HepG2 (cell line): Measurements from ENCODE around the gene SBK1. TPM values are rescaled to one million over a fixed set of nuclear protein-coding genes. Genes with fewer than 3 reads are reported as not detected.

Experiments
- ATAC-seq: fragments of 200-7000 bp; cut with Tn5 transposase; 3 replicates; pipeline ENCODE4 v1.9.1; 2020; ENCODE audit warnings: mild to moderate bottlenecking, moderate library complexity
- BruUV-seq: library from RNA; stranded (reverse); fragments of 400-500 nt; replicated peaks from 2 replicates; lab custom pipeline; 2021; lab: Mats Ljungman, UMichigan
- CTCF ChIA-PET: fragments of 300-600 bp; formaldehyde crosslinking; extraction: SDS; loops from one replicate; lab custom pipeline; 2021; ENCODE audit warnings: low total read pairs, inconsistent platforms, low intra/inter-chr PET ratio; lab: Yijun Ruan, JAX
- POLR2A ChIA-PET: fragments of 350-600 bp; sonication (Branson Sonifier 250); formaldehyde crosslinking; loops from one replicate; lab custom pipeline; 2020; ENCODE audit warnings: antibody characterized with exemption, inconsistent platforms; lab: Yijun Ruan, JAX
- DNase-seq: peaks from one replicate; pipeline ENCODE4 v3.0.0-alpha.2; 2015; ENCODE audit warnings: low spot score
- FAIRE-seq: peaks from 3 replicates; lab custom pipeline; 2011; peaks lifted over from hg19 to GRCh38; lab: Jason Lieb, UNC
- H2AFZ ChIP-seq: one replicate; pipeline ENCODE4 v1.6.1; 2011; ENCODE audit warnings: low read length, inconsistent platforms
- H3K27ac ChIP-seq: fragments of 300-600 bp; 3 replicates; pipeline ENCODE4 v1.8.0; 2011; ENCODE audit warnings: mixed run types, mild to moderate bottlenecking, mixed read lengths, low read length, inconsistent platforms; ENCODE audit not compliant: insufficient read depth; ENCODE audit errors: extremely low read length
- H3K27me3 ChIP-seq, 2 experiments: fragments of 200-600 bp in 1 of 2; 2 replicates in 1 of 2; 3 replicates in 1 of 2; pipeline versions ENCODE4 v1.6.0 to v1.8.0; 2011; ENCODE audit warnings: low read length in 2 of 2, mild to moderate bottlenecking in 2 of 2, moderate library complexity in 2 of 2, inconsistent platforms in 1 of 2; ENCODE audit not compliant: insufficient read depth in 2 of 2, control insufficient read depth in 1 of 2
- H3K36me3 ChIP-seq, 2 experiments: fragments of 200-600 bp in 1 of 2; replicated peaks in 1 of 2; 2 replicates in 1 of 2; 3 replicates in 1 of 2; pipeline versions ENCODE4 v1.5.1 to v1.8.0; 2011; ENCODE audit warnings: low read length in 2 of 2, inconsistent platforms in 1 of 2; ENCODE audit not compliant: insufficient read depth in 2 of 2, control insufficient read depth in 1 of 2
- H3K4me1 ChIP-seq: 2 replicates; pipeline ENCODE4 v1.5.1; 2012; ENCODE audit warnings: low read length, inconsistent platforms; ENCODE audit not compliant: insufficient read depth
- H3K4me2 ChIP-seq: 2 replicates; pipeline ENCODE4 v1.6.0; 2011; ENCODE audit warnings: low read depth, low read length, inconsistent platforms
- H3K4me3 ChIP-seq, 3 experiments: fragments of 200-600 bp in 1 of 3; sonication (generic), shearing (Covaris generic) in 1 of 3; replicated peaks in 1 of 3; 2 replicates each; pipeline ENCODE4 v1.5.1; 2011 to 2016; ENCODE audit warnings: low read length in 3 of 3, inconsistent platforms in 2 of 3, low read depth in 2 of 3, mild to moderate bottlenecking in 2 of 3, control low read depth in 1 of 3, mixed read lengths in 1 of 3; ENCODE audit not compliant: insufficient read depth in 1 of 3
- H3K79me2 ChIP-seq: one replicate; pipeline ENCODE4 v1.6.1; 2011; ENCODE audit warnings: low read length, inconsistent platforms; ENCODE audit not compliant: insufficient read depth
- H3K9ac ChIP-seq: 2 replicates; pipeline ENCODE4 v1.6.0; 2011; ENCODE audit warnings: mild to moderate bottlenecking, low read depth, low read length, inconsistent platforms; ENCODE audit not compliant: insufficient read depth
- H3K9me3 ChIP-seq: 2 replicates; pipeline ENCODE4 v1.5.1; 2012; ENCODE audit warnings: mild to moderate bottlenecking, low read length
- H4K20me1 ChIP-seq: 2 replicates; pipeline ENCODE4 v1.6.0; 2011; ENCODE audit warnings: inconsistent platforms, mild to moderate bottlenecking, low read length, moderate library complexity; ENCODE audit not compliant: insufficient read depth
- ERF ChIP-seq: IDR thresholded peaks from 2 replicates; pipeline ENCODE4 v1.6.1; 2018; ENCODE audit warnings: missing biosample characterization, missing genetic modification reagents
- GATAD1 ChIP-seq: IDR thresholded peaks from 2 replicates; pipeline ENCODE4 v1.6.1; 2016; ENCODE audit warnings: missing genetic modification reagents, missing compliant biosample characterization
- GLI4 ChIP-seq: sonication (generic); formaldehyde crosslinking; IDR thresholded peaks from 2 replicates; pipeline ENCODE4 v1.5.1; 2020; ENCODE audit warnings: missing genetic modification reagents, mild to moderate bottlenecking, moderate library complexity, borderline replicate concordance
- HNF4A ChIP-seq: sonication (generic); formaldehyde crosslinking; IDR thresholded peaks from 2 replicates; pipeline ENCODE4 v1.4.0; 2020; ENCODE audit warnings: missing genetic modification reagents
- HOXA3 ChIP-seq: sonication (generic); formaldehyde crosslinking; IDR thresholded peaks from 2 replicates; pipeline ENCODE4 v1.5.0; 2020; ENCODE audit warnings: missing genetic modification reagents
- KLF12 ChIP-seq: sonication (generic); formaldehyde crosslinking; IDR thresholded peaks from 2 replicates; pipeline ENCODE4 v1.4.0; 2020; ENCODE audit warnings: missing genetic modification reagents, borderline replicate concordance
- KMT2A ChIP-seq: sonication (generic); formaldehyde crosslinking; IDR thresholded peaks from 2 replicates; pipeline ENCODE4 v1.4.0; 2020; ENCODE audit warnings: missing genetic modification reagents
- NFATC3 ChIP-seq: sonication (generic); formaldehyde crosslinking; IDR thresholded peaks from 2 replicates; pipeline ENCODE4 v1.5.1; 2020; ENCODE audit warnings: mild to moderate bottlenecking, missing genetic modification reagents
- REXO4 ChIP-seq: sonication (generic); formaldehyde crosslinking; IDR thresholded peaks from 2 replicates; pipeline ENCODE4 v1.8.0; 2022; ENCODE audit warnings: missing genetic modification reagents, mild to moderate bottlenecking, borderline replicate concordance
- WGBS: methylation state at CpG from one replicate; pipeline ENCODE4 v1.1.6; 2017; ENCODE audit warnings: low lambda C conversion rate; 5-methylcytosine and 5-hydroxymethylcytosine counted together
- in situ Hi-C: cut with HindIII; loops from 2 replicates; pipeline ENCODE4 v1.10.0; 2017; ENCODE audit warnings: low pct_unique_long_range_greater_than_20kb; ENCODE audit not compliant: extremely low pct_ligation_motif_present
- intact Hi-C: fragments of 100-400 bp; cut with micrococcal nuclease; formaldehyde crosslinking; loops from one replicate; pipeline ENCODE4 v1.10.0; 2022; ENCODE audit not compliant: unreplicated experiment
- polyA plus RNA-seq, 8 experiments: library from polyadenylated mRNA; depleted of rRNA in 3 of 8; stranded (reverse) in 7 of 8; unstranded in 1 of 8; fragments of >200 nt; fragmentation: Illumina TruSeq in 4 of 8; extraction: Trizol in 4 of 8; gene quantifications; 2 replicates each; pipeline versions ENCODE4 v1.2.1 to v1.2.3, GENCODE V29; 2011 to 2016; ENCODE audit warnings: low read depth in 4 of 8, missing spikeins in 1 of 8, mixed read lengths in 1 of 8; ENCODE audit not compliant: insufficient read depth in 1 of 8
- total RNA-seq, 5 experiments: library from RNA; depleted of rRNA; stranded (reverse); fragments of >200 nt; fragmentation: Illumina TruSeq; extraction: Trizol; gene quantifications; 2 replicates each; pipeline ENCODE4 v1.2.3, GENCODE V29; 2016; ENCODE audit warnings: low read depth in 1 of 5
- TF ChIP-seq, protein P1 (sequence below): sonication (generic); formaldehyde crosslinking; IDR thresholded peaks from 2 replicates; pipeline ENCODE4 v1.5.0; 2020; ENCODE audit warnings: missing genetic modification reagents
- TF ChIP-seq, protein P2 (sequence below): sonication (generic); formaldehyde crosslinking; IDR thresholded peaks from 2 replicates; pipeline ENCODE4 v1.4.0; 2020; ENCODE audit warnings: missing genetic modification reagents, borderline replicate concordance
- TF ChIP-seq, protein P3 (sequence below): IDR thresholded peaks from 2 replicates; pipeline ENCODE4 v1.6.1; 2016; ENCODE audit warnings: control low read depth
- TF ChIP-seq, protein P4 (sequence below): sonication (generic); formaldehyde crosslinking; IDR thresholded peaks from 2 replicates; pipeline ENCODE4 v1.8.0; 2022; ENCODE audit warnings: mild to moderate bottlenecking, missing genetic modification reagents

SBK1 gene
- total and polyA plus RNA-seq, 2 of the 13 experiments (the other 11 are each of a cell fraction or from before 2014, with no cell fraction given) = 0.15 to 0.17 TPM

DNA sequence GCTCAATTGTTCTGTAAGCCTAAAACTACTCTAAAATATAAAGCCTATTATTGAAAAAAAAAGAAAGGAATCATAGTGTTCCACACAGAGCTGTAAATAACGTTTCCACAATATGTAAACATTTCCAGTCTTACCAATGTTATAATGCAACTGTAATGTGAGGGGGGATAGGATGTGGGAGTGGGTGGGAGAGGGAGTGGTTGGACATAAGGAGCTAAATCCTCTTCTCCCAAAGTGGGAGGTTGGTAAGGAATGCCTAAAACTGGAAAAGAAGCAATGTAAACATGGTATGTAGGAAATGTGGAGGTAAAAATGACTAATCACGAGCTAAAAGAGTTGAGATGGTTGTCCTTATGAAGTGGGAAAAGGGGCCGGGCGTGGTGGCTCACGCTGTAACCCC, 17.6 kb upstream of the SBK1 start:
- H3K9ac ChIP-seq = no peak overlapping the region
- no peaks in the 10 kb centered on the region for H3K9me3 ChIP-seq
- WGBS = 3% methylated on average over 5 of the region's 5 CpGs
- TF ChIP-seq GLI4 (CRISPR knock-in tag) (no peak), HOXA3 (CRISPR knock-in tag) (no peak), REXO4 (CRISPR knock-in tag) (no peak), NFATC3 (no peak), GATAD1 (CRISPR knock-in tag) (no peak), KLF12 (no peak), ERF (CRISPR knock-in tag) (no peak), KMT2A (CRISPR knock-in tag) (no peak), HNF4A (CRISPR knock-in tag) (no peak)
- TF ChIP-seq, protein P1, sequence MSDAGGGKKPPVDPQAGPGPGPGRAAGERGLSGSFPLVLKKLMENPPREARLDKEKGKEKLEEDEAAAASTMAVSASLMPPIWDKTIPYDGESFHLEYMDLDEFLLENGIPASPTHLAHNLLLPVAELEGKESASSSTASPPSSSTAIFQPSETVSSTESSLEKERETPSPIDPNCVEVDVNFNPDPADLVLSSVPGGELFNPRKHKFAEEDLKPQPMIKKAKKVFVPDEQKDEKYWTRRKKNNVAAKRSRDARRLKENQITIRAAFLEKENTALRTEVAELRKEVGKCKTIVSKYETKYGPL = no peak
- TF ChIP-seq, protein P2, sequence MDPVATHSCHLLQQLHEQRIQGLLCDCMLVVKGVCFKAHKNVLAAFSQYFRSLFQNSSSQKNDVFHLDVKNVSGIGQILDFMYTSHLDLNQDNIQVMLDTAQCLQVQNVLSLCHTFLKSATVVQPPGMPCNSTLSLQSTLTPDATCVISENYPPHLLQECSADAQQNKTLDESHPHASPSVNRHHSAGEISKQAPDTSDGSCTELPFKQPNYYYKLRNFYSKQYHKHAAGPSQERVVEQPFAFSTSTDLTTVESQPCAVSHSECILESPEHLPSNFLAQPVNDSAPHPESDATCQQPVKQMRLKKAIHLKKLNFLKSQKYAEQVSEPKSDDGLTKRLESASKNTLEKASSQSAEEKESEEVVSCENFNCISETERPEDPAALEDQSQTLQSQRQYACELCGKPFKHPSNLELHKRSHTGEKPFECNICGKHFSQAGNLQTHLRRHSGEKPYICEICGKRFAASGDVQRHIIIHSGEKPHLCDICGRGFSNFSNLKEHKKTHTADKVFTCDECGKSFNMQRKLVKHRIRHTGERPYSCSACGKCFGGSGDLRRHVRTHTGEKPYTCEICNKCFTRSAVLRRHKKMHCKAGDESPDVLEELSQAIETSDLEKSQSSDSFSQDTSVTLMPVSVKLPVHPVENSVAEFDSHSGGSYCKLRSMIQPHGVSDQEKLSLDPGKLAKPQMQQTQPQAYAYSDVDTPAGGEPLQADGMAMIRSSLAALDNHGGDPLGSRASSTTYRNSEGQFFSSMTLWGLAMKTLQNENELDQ (CRISPR knock-in tag) = no peak
- TF ChIP-seq, protein P3, sequence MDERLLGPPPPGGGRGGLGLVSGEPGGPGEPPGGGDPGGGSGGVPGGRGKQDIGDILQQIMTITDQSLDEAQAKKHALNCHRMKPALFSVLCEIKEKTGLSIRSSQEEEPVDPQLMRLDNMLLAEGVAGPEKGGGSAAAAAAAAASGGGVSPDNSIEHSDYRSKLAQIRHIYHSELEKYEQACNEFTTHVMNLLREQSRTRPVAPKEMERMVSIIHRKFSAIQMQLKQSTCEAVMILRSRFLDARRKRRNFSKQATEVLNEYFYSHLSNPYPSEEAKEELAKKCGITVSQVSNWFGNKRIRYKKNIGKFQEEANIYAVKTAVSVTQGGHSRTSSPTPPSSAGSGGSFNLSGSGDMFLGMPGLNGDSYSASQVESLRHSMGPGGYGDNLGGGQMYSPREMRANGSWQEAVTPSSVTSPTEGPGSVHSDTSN (CRISPR knock-in tag) = no peak
- TF ChIP-seq, protein P4, sequence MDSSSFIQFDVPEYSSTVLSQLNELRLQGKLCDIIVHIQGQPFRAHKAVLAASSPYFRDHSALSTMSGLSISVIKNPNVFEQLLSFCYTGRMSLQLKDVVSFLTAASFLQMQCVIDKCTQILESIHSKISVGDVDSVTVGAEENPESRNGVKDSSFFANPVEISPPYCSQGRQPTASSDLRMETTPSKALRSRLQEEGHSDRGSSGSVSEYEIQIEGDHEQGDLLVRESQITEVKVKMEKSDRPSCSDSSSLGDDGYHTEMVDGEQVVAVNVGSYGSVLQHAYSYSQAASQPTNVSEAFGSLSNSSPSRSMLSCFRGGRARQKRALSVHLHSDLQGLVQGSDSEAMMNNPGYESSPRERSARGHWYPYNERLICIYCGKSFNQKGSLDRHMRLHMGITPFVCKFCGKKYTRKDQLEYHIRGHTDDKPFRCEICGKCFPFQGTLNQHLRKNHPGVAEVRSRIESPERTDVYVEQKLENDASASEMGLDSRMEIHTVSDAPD (CRISPR knock-in tag) = no peak
- DNase-seq (no peak), ATAC-seq (no peak), FAIRE-seq (no peak)
- peaks cover 10% of the 10 kb centered on the region; the same call in 1 of the 2 replicates for H3K4me1 ChIP-seq
- intact Hi-C loops (no loop called here), in situ Hi-C loops (loop anchor here (5.0 kb wide), 1 partner anchor 38 kb away; no protein-coding TSS in a partner anchor)
- no peaks in the 10 kb centered on the region for H4K20me1 ChIP-seq
- no peak overlapping the region for H3K27ac ChIP-seq
- no peak overlapping the region for H2AFZ ChIP-seq
- no peak overlapping the region for H3K4me2 ChIP-seq
- BruUV-seq = no TSS peak
- H3K4me3 ChIP-seq = no peak overlapping the region
- ChIA-PET POLR2A (no interaction called here), CTCF (no interaction called here)
- peaks cover 3 to 42% of the 10 kb centered on the region in 2 experiments; a peak in 4 of 5 replicates for H3K27me3 ChIP-seq
- no peaks in the 10 kb centered on the region for H3K36me3 ChIP-seq
- no peaks in the 10 kb centered on the region for H3K79me2 ChIP-seq
